ENCODE results near the gene ICAM2. TPM values are rescaled to one million over a fixed set of nuclear protein-coding genes. Genes with fewer than 3 reads are reported as not detected.

The ICAM2 gene
- total RNA-seq, 1 donor from 2014 or later = not detected

DNA sequence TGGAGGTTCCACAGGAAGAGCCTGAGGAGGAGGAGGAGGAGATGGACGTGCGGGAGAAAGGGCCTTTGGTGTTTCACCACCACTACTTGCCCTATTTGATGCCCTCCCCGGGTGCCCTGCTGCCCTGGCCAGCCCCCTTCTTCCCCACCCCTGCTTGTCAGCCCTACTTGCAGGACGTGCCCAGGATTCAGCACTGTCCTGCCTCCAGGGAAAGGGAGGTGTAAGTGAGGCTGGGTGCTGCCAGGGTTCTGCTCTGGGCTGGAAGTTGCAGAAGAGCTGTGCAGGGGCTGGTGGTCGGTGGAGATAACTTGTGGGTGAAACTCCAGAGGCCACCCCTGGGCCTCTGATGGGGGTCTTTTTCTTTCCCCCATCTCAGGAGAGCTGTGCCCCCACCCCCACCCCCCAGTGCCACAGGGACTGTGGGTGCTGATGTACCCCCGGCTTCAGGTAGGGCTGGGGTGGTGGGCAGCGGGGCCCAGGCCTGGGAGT is 19.3 kb downstream of the ICAM2 start:
- H3K4me1 Mint-ChIP-seq (ENCODE audit: low read depth, unreplicated experiment) = no peaks in the 10 kb centered on the region
- H3K4me3 Mint-ChIP-seq (ENCODE audit: unreplicated experiment) = no peak overlapping the region
- H3K27me3 Mint-ChIP-seq (ENCODE audit: low read depth, unreplicated experiment) = peaks cover 45% of the 10 kb centered on the region

GRCh38 chr17:63999680-64000531 is 20.5 kb downstream of the ICAM2 start:
- no peak overlapping the region for H3K9ac ChIP-seq (ENCODE audit: low read length)
- H3K27me3 Mint-ChIP-seq (ENCODE audit: low read depth, unreplicated experiment) = peaks cover 49% of the 10 kb centered on the region
- DNase-seq (ENCODE audit: low read depth) = no peak

More for the DNA sequence above, 19.3 kb downstream of the ICAM2 start:
- no peak overlapping the region for H3K4me2 ChIP-seq (ENCODE audit: low read length)
- no peaks in the 10 kb centered on the region for H3K9me3 Mint-ChIP-seq (ENCODE audit: unreplicated experiment)
- H3K27ac Mint-ChIP-seq (ENCODE audit: unreplicated experiment) = no peak overlapping the region
- H3K4me3 ChIP-seq (ENCODE audit: insufficient read depth, low read depth, low read length) = no peak overlapping the region
- H3K27ac ChIP-seq (ENCODE audit: low read depth, low read length) = no peak overlapping the region
- DNase-seq (ENCODE audit: low read depth) (no peak), FAIRE-seq (no peak)
- H3K27me3 ChIP-seq (ENCODE audit: insufficient read depth, low read length) = peaks cover 14% of the 10 kb centered on the region
- H3K9ac ChIP-seq (ENCODE audit: low read length) = no peak overlapping the region
- H3K36me3 Mint-ChIP-seq (ENCODE audit: low read depth, unreplicated experiment) = no peaks in the 10 kb centered on the region
- no peaks in the 10 kb centered on the region for H3K9me3 ChIP-seq (ENCODE audit: insufficient read depth, low read depth, low read length)
- H3K36me3 ChIP-seq (ENCODE audit: insufficient read depth, low read length) = no peaks in the 10 kb centered on the region
- no peaks in the 10 kb centered on the region for H3K79me2 ChIP-seq (ENCODE audit: insufficient read depth, low read length)
- no peaks in the 10 kb centered on the region for H4K20me1 ChIP-seq (ENCODE audit: insufficient read depth, low read length)
- TF ChIP-seq EZH2 (IDR thresholded peaks at IDR 0.05; ENCODE audit: insufficient read depth, low read length) = no peak
- TF ChIP-seq CTCF (IDR thresholded peaks at IDR 0.05; ENCODE audit: insufficient read depth, low read depth, low read length) = no peak
- no peak overlapping the region for H2AFZ ChIP-seq (ENCODE audit: low read depth, low read length)
- H3K4me1 ChIP-seq (ENCODE audit: insufficient read depth, low read length) = no peaks in the 10 kb centered on the region

More at GRCh38 chr17:63999680-64000531, 20.5 kb downstream of the ICAM2 start:
- Histone ChIP-seq H2AFZ (ENCODE audit: low read depth, low read length) (no peak overlapping the region), H3K27me3 (ENCODE audit: insufficient read depth, low read length) (peaks cover 21% of the 10 kb centered on the region), H4K20me1 (ENCODE audit: insufficient read depth, low read length) (no peaks in the 10 kb centered on the region), H3K36me3 (ENCODE audit: insufficient read depth, low read length) (no peaks in the 10 kb centered on the region), H3K9me3 (ENCODE audit: insufficient read depth, low read depth, low read length) (no peaks in the 10 kb centered on the region), H3K4me1 (ENCODE audit: insufficient read depth, low read length) (no peaks in the 10 kb centered on the region), H3K4me3 (ENCODE audit: insufficient read depth, low read depth, low read length) (no peak overlapping the region), H3K79me2 (ENCODE audit: insufficient read depth, low read length) (no peaks in the 10 kb centered on the region), H3K27ac (ENCODE audit: low read depth, low read length) (no peak overlapping the region), H3K4me2 (ENCODE audit: low read length) (no peak overlapping the region)
- no peak for FAIRE-seq
- Mint-ChIP-seq H3K9me3 (ENCODE audit: unreplicated experiment) (no peaks in the 10 kb centered on the region), H3K27ac (ENCODE audit: unreplicated experiment) (no peak overlapping the region), H3K4me3 (ENCODE audit: unreplicated experiment) (peak overlapping the region; percentile 56), H3K36me3 (ENCODE audit: low read depth, unreplicated experiment) (no peaks in the 10 kb centered on the region), H3K4me1 (ENCODE audit: low read depth, unreplicated experiment) (no peaks in the 10 kb centered on the region)
- TF ChIP-seq CTCF (IDR thresholded peaks at IDR 0.05; ENCODE audit: insufficient read depth, low read depth, low read length) (no peak), EZH2 (IDR thresholded peaks at IDR 0.05; ENCODE audit: insufficient read depth, low read length) (no peak)
